SU-DHL-6 (cell line): ENCODE results near the gene CCDC93.

Source experiments
- H2AFZ ChIP-seq: fragments of 200-600 bp; sonication (generic); 2 replicates; pipeline ENCODE4 v1.6.1; 2014; ENCODE audit warnings: low read depth, mild to moderate bottlenecking, moderate library complexity, mixed read lengths, antibody characterized with exemption, low read length; ENCODE audit not compliant: severe bottlenecking
- H3F3A ChIP-seq: fragments of 200-600 bp; shearing (Covaris generic); 2 replicates; pipeline ENCODE4 v1.6.0; 2016; ENCODE audit warnings: antibody characterized with exemption, mild to moderate bottlenecking; ENCODE audit not compliant: insufficient read depth
- H3K27ac ChIP-seq: fragments of 200-600 bp; sonication (generic); 2 replicates; pipeline ENCODE4 v1.5.1; 2016; ENCODE audit warnings: low read depth, mild to moderate bottlenecking, low read length, moderate library complexity, mixed read lengths
- H3K27me3 ChIP-seq: fragments of 200-600 bp; sonication (generic), shearing (Covaris generic); 2 replicates; pipeline ENCODE4 v1.6.0; 2014; ENCODE audit warnings: mild to moderate bottlenecking, low read length
- H3K36me3 ChIP-seq: fragments of 200-600 bp; sonication (generic); 2 replicates; pipeline ENCODE4 v1.6.1; 2014; ENCODE audit warnings: mild to moderate bottlenecking, low read length, mixed read lengths
- H3K4me2 ChIP-seq: fragments of 300-600, 200-600 bp; shearing (Covaris generic), sonication (generic); 2 replicates; pipeline ENCODE4 v1.6.0; 2014; ENCODE audit warnings: low read length, low read depth, mild to moderate bottlenecking; ENCODE audit not compliant: poor library complexity, severe bottlenecking
- H3K4me3 ChIP-seq: fragments of 200-600 bp; sonication (generic); 2 replicates; pipeline ENCODE4 v1.5.1; 2014; ENCODE audit warnings: antibody characterized with exemption, low read length, mild to moderate bottlenecking, mixed read lengths; ENCODE audit not compliant: insufficient read depth, poor library complexity, severe bottlenecking
- H3K79me2 ChIP-seq: fragments of 200-600 bp; sonication (generic); 2 replicates; pipeline ENCODE4 v1.6.1; 2014; ENCODE audit warnings: mild to moderate bottlenecking, low read length, moderate library complexity; ENCODE audit not compliant: insufficient read depth
- H3K9ac ChIP-seq: fragments of 200-600 bp; sonication (generic); 2 replicates; pipeline ENCODE4 v1.7.0; 2014; ENCODE audit warnings: mild to moderate bottlenecking, low read length
- H3K9me2 ChIP-seq: fragments of 200-600 bp; sonication (generic); replicated peaks from 2 replicates; pipeline ENCODE4 v1.6.1; 2014; ENCODE audit warnings: low read length; ENCODE audit not compliant: insufficient read depth
- H3K9me3 ChIP-seq: fragments of 200-600 bp; sonication (generic); 2 replicates; pipeline ENCODE4 v1.6.1; 2014; ENCODE audit warnings: low read length, mixed read lengths; ENCODE audit not compliant: insufficient read depth
- H4K20me1 ChIP-seq: fragments of 200-600 bp; sonication (generic); 2 replicates; pipeline ENCODE4 v1.6.1; 2014; ENCODE audit warnings: low read depth, mild to moderate bottlenecking, antibody characterized with exemption, low read length, moderate library complexity, mixed read lengths
- EZH2phosphoT487 ChIP-seq: fragments of 200-600 bp; sonication (generic), shearing (Covaris generic); conservative IDR thresholded peaks from 2 replicates; pipeline ENCODE4 v1.6.1; 2018; ENCODE audit warnings: mild to moderate bottlenecking, antibody characterized with exemption, low read length, moderate library complexity, mixed read lengths
- TF ChIP-seq, protein P1 (sequence below): fragments of 200-600 bp; sonication (generic); IDR thresholded peaks from one replicate; pipeline ENCODE4 v1.5.1; 2017; ENCODE audit warnings: antibody characterized with exemption, mild to moderate bottlenecking, low read length, moderate library complexity; ENCODE audit not compliant: insufficient read depth, poor library complexity, severe bottlenecking

Gene CCDC93

DNA sequence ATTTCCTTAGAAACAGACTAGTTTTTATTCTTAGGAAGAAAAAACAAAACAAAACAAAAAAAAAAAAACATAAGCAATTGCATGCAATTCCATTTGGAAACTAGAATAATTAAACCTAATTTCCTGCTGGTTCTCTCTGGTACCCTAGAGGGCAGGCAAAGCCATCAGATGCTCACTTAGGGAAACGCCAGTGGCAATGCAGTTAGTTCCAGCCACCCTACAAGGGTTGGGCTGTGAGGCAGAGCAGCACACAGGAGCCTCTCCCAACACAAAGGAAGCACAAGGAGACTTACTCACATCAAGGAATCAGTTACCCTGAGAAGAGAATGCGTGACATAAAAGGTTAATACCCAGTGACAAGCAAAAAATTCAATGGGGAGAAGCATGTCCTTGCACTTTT, 28.8 kb downstream of the CCDC93 start:
- H3K36me3 ChIP-seq = peaks cover 11% of the 10 kb centered on the region; the same call in 1 of the 2 replicates
- no peaks in the 10 kb centered on the region for H3K27me3 ChIP-seq
- no peak overlapping the region for H3K4me2 ChIP-seq
- no peak overlapping the region for H3K4me3 ChIP-seq
- H3K9ac ChIP-seq = no peak overlapping the region
- no peaks in the 10 kb centered on the region for H3F3A ChIP-seq
- no peaks in the 10 kb centered on the region for H4K20me1 ChIP-seq
- no peak overlapping the region for H2AFZ ChIP-seq
- H3K9me2 ChIP-seq = no peaks in the 10 kb centered on the region
- TF ChIP-seq, protein P1, sequence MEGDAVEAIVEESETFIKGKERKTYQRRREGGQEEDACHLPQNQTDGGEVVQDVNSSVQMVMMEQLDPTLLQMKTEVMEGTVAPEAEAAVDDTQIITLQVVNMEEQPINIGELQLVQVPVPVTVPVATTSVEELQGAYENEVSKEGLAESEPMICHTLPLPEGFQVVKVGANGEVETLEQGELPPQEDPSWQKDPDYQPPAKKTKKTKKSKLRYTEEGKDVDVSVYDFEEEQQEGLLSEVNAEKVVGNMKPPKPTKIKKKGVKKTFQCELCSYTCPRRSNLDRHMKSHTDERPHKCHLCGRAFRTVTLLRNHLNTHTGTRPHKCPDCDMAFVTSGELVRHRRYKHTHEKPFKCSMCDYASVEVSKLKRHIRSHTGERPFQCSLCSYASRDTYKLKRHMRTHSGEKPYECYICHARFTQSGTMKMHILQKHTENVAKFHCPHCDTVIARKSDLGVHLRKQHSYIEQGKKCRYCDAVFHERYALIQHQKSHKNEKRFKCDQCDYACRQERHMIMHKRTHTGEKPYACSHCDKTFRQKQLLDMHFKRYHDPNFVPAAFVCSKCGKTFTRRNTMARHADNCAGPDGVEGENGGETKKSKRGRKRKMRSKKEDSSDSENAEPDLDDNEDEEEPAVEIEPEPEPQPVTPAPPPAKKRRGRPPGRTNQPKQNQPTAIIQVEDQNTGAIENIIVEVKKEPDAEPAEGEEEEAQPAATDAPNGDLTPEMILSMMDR = no peak
- TF ChIP-seq EZH2phosphoT487 = no peak
- no peaks in the 10 kb centered on the region for H3K9me3 ChIP-seq
- H3K79me2 ChIP-seq = no peaks in the 10 kb centered on the region; the same call in 1 of the 2 replicates
- no peak overlapping the region for H3K27ac ChIP-seq

DNA sequence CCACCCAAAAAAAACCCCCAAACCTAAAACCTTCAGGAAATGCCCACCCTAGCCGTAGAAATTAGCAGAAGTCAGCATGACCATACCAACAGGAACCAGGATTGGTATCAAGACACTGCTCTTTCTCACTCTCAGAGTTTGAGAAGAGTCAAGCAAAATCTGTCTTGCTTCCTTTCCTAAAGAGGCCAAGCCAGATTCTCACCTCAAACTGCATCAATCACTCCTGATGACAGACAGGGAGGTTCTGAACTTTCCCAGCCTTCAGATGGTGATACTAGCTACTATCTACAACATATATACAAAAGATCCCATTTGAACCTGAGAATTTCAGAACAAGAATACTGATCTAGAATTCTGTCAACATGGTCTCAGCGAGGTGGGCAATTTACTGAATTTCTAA, 29.7 kb downstream of the CCDC93 start:
- no peak for TF ChIP-seq EZH2phosphoT487
- TF ChIP-seq, protein P1 = no peak

DNA sequence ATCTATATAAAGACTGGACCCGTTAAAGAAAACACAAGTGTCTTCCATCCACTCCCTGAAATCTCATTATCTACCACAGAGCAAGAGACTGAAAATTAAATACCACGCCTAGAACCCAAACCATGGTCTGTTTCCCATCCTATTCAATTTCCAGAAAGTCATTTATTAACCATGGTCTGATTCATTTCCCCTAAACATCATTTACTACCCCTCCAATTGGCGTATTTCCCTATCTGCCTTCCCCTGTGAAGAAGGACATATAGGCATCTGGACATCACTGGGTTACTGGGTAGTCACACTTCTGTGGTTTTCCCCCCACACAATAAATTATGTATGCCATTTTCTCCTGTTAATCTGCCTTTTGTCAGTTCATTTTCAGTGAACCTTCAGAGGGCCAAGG, 30.8 kb downstream of the CCDC93 start:
- Histone ChIP-seq H3K9me3 (no peaks in the 10 kb centered on the region), H2AFZ (no peak overlapping the region), H3F3A (no peaks in the 10 kb centered on the region), H3K4me2 (no peak overlapping the region), H3K9me2 (no peaks in the 10 kb centered on the region), H3K27me3 (no peaks in the 10 kb centered on the region), H3K36me3 (peaks cover 11% of the 10 kb centered on the region; the same call in 1 of the 2 replicates), H3K79me2 (no peaks in the 10 kb centered on the region; the same call in 1 of the 2 replicates), H3K27ac (no peak overlapping the region), H3K9ac (no peak overlapping the region), H4K20me1 (no peaks in the 10 kb centered on the region), H3K4me3 (no peak overlapping the region)
- no peak for TF ChIP-seq EZH2phosphoT487
- TF ChIP-seq, protein P1 = no peak

More for the DNA sequence above, 29.7 kb downstream of the CCDC93 start:
- Histone ChIP-seq H2AFZ (no peak overlapping the region), H3K9me2 (no peaks in the 10 kb centered on the region), H3K36me3 (peaks cover 11% of the 10 kb centered on the region; the same call in 1 of the 2 replicates), H3K4me2 (no peak overlapping the region), H3K27me3 (no peaks in the 10 kb centered on the region), H3K9me3 (no peaks in the 10 kb centered on the region), H3F3A (no peaks in the 10 kb centered on the region), H3K4me3 (no peak overlapping the region), H3K79me2 (no peaks in the 10 kb centered on the region; the same call in 1 of the 2 replicates), H3K27ac (no peak overlapping the region), H3K9ac (no peak overlapping the region), H4K20me1 (no peaks in the 10 kb centered on the region)
